MM.1S (cell line): Measurements from ENCODE around the gene PCDHGA3.

Experiments used
- DNase-seq: peaks from one replicate; pipeline ENCODE4 v3.0.0-alpha.2; 2015
- H2AFZ ChIP-seq: fragments of 300-600 bp; sonication (generic); 2 replicates; pipeline ENCODE4 v1.6.0; 2016; ENCODE audit warnings: antibody characterized with exemption, low read length
- H3F3A ChIP-seq: fragments of 300-600 bp; sonication (generic); 2 replicates; pipeline ENCODE4 v1.6.1; 2016; ENCODE audit warnings: mild to moderate bottlenecking, antibody characterized with exemption, low read length, moderate library complexity, mixed read lengths; ENCODE audit not compliant: insufficient read depth
- H3K27ac ChIP-seq: fragments of 300-600 bp; sonication (generic); 2 replicates; pipeline ENCODE4 v1.5.1; 2016; ENCODE audit warnings: mild to moderate bottlenecking, low read length
- H3K27me3 ChIP-seq: fragments of 300-600 bp; sonication (generic); replicated peaks from 2 replicates; pipeline ENCODE4 v1.6.0; 2016; ENCODE audit warnings: low read length; ENCODE audit not compliant: insufficient read depth
- H3K36me3 ChIP-seq: fragments of 300-600 bp; sonication (generic); replicated peaks from 2 replicates; pipeline ENCODE4 v1.6.1; 2016; ENCODE audit warnings: mild to moderate bottlenecking, low read length, mixed read lengths; ENCODE audit not compliant: insufficient read depth
- H3K4me1 ChIP-seq: fragments of 300-600 bp; sonication (generic); 2 replicates; pipeline ENCODE4 v1.6.1; 2016; ENCODE audit warnings: low read length, mixed read lengths
- H3K4me2 ChIP-seq: fragments of 300-600 bp; sonication (generic); 2 replicates; pipeline ENCODE4 v1.6.0; 2016; ENCODE audit warnings: low read depth, low read length
- H3K4me3 ChIP-seq: fragments of 300-600 bp; sonication (generic); 2 replicates; pipeline ENCODE4 v1.5.1; 2016; ENCODE audit warnings: low read length, mixed read lengths
- H3K79me2 ChIP-seq: fragments of 300-600 bp; sonication (generic); 2 replicates; pipeline ENCODE4 v1.6.1; 2016; ENCODE audit warnings: mixed run types, low read length, mixed read lengths
- H3K9ac ChIP-seq: fragments of 300-600 bp; sonication (generic); 2 replicates; pipeline ENCODE4 v1.6.1; 2016; ENCODE audit warnings: low read length, mixed read lengths
- H3K9me2 ChIP-seq: fragments of 300-600 bp; sonication (generic); replicated peaks from 2 replicates; pipeline ENCODE4 v1.6.1; 2016; ENCODE audit warnings: mild to moderate bottlenecking, low read length, mixed read lengths; ENCODE audit not compliant: insufficient read depth
- H3K9me3 ChIP-seq: fragments of 300-600 bp; sonication (generic); replicated peaks from 2 replicates; pipeline ENCODE4 v1.6.1; 2016; ENCODE audit warnings: mild to moderate bottlenecking, low read length, mixed read lengths; ENCODE audit not compliant: insufficient read depth
- H4K20me1 ChIP-seq: fragments of 300-600 bp; sonication (generic); 2 replicates; pipeline ENCODE4 v1.6.1; 2016; ENCODE audit warnings: mild to moderate bottlenecking, low read length, moderate library complexity, mixed read lengths; ENCODE audit not compliant: insufficient read depth
- CTCF ChIP-seq: fragments of 300-600 bp; sonication (generic); IDR thresholded peaks from 2 replicates; pipeline ENCODE4 v1.5.1; 2016; ENCODE audit warnings: antibody characterized with exemption, low read length, mixed read lengths
- EZH2 ChIP-seq: fragments of 300-600 bp; sonication (generic); optimal IDR thresholded peaks from 2 replicates; pipeline ENCODE3; 2017; ENCODE audit warnings: low read depth, mild to moderate bottlenecking, antibody characterized with exemption, low read length, mixed read lengths
- EZH2phosphoT487 ChIP-seq: fragments of 300-600 bp; sonication (generic); IDR thresholded peaks from 2 replicates; pipeline ENCODE4 v1.6.1; 2018; ENCODE audit warnings: antibody characterized with exemption, low read length

PCDHGA3 gene

GRCh38 chr5:141354900-141355469 is 11.4 kb downstream of the PCDHGA3 start, which contains the start of gene PCDHGA4:
PCDHGA4 (plus strand) TSS chr5:141355021; CDS start chr5:141355108, 87 bp downstream.
- H3K4me2 ChIP-seq = 0 out of 2 replicates have a peak within 1 kb of the TSS, but pooled peaks have one; percentile 8
- no peak for DNase-seq
- H3K9ac ChIP-seq = no peak within 1 kb of the TSS

DNA sequence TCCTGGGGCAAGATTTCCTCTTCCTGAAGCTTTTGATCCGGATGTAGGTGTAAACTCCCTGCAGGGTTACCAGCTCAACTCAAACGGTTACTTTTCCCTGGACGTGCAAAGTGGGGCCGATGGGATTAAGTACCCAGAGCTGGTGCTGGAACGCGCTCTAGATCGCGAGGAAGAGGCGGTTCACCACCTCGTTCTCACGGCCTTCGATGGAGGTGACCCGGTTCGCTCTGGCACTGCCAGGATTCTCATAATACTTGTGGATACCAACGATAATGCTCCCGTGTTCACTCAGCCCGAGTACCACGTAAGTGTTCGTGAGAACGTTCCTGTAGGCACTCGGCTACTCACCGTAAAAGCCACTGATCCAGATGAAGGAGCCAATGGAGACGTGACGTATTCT is 12.0 kb downstream of the PCDHGA3 start:
- Histone ChIP-seq H3K79me2 (no peaks in the 10 kb centered on the region), H3K27me3 (0 out of 2 replicates have a peak, but pooled peaks cover 3% of the 10 kb centered on the region), H2AFZ (no peak overlapping the region), H3K4me1 (no peaks in the 10 kb centered on the region), H3K4me3 (no peak overlapping the region), H3K27ac (no peak overlapping the region), H3K4me2 (no peak overlapping the region), H4K20me1 (no peaks in the 10 kb centered on the region), H3K9me2 (no peaks in the 10 kb centered on the region), H3K9me3 (no peaks in the 10 kb centered on the region), H3K9ac (no peak overlapping the region), H3F3A (no peaks in the 10 kb centered on the region), H3K36me3 (no peaks in the 10 kb centered on the region)
- TF ChIP-seq EZH2phosphoT487 (no peak), EZH2 (no peak), CTCF (no peak)
- DNase-seq = no peak

More at GRCh38 chr5:141354900-141355469, 11.4 kb downstream of the PCDHGA3 start, which contains the start of gene PCDHGA4:
- H3K79me2 ChIP-seq = no peaks in the 10 kb centered on the region
- H4K20me1 ChIP-seq = no peaks in the 10 kb centered on the region
- no peaks in the 10 kb centered on the region for H3K4me1 ChIP-seq
- peak within 1 kb of the TSS; percentile 16; the same call in 1 of the 2 replicates for H2AFZ ChIP-seq
- H3K9me2 ChIP-seq = no peaks in the 10 kb centered on the region
- no peak within 1 kb of the TSS for H3K27ac ChIP-seq
- H3K36me3 ChIP-seq = no peaks in the 10 kb centered on the region
- TF ChIP-seq EZH2 (no peak), CTCF (peak; percentile 54)
- H3K4me3 ChIP-seq = no peak within 1 kb of the TSS
- no peaks in the 10 kb centered on the region for H3F3A ChIP-seq
- H3K9me3 ChIP-seq = no peaks in the 10 kb centered on the region
- H3K27me3 ChIP-seq = 0 out of 2 replicates have a peak, but pooled peaks cover 6% of the 10 kb centered on the region

GRCh38 chr5:141356133-141356532 is 12.5 kb downstream of the PCDHGA3 start:
- Histone ChIP-seq H3K9me2 (no peaks in the 10 kb centered on the region), H4K20me1 (no peaks in the 10 kb centered on the region), H3K27ac (no peak overlapping the region), H3K4me2 (no peak overlapping the region), H3K4me3 (no peak overlapping the region), H3K9me3 (no peaks in the 10 kb centered on the region), H3K4me1 (no peaks in the 10 kb centered on the region), H3K36me3 (no peaks in the 10 kb centered on the region), H3K27me3 (no peaks in the 10 kb centered on the region), H3K9ac (no peak overlapping the region), H3F3A (no peaks in the 10 kb centered on the region), H3K79me2 (no peaks in the 10 kb centered on the region), H2AFZ (no peak overlapping the region)
- DNase-seq = no peak
- TF ChIP-seq EZH2phosphoT487 = no peak
- TF ChIP-seq EZH2 = no peak
- TF ChIP-seq CTCF = no peak
